Measurements from ENCODE around the gene LRRC3.

The LRRC3 gene

GRCh38 chr21:44423941-44424607 lies 31.2 kb upstream of the LRRC3 start:
- H3K4me2 ChIP-seq (ENCODE audit: low read depth, low read length, poor library complexity, severe bottlenecking): no peak overlapping the region
- no peaks in the 10 kb centered on the region for H3K4me1 ChIP-seq (ENCODE audit: insufficient read depth, low read length, poor library complexity, severe bottlenecking)
- H3K36me3 ChIP-seq (ENCODE audit: insufficient read depth, low read length): no peaks in the 10 kb centered on the region
- no peaks in the 10 kb centered on the region for H3F3A ChIP-seq (ENCODE audit: low read depth)
- no peak overlapping the region for H3K4me3 ChIP-seq (ENCODE audit: low read length, poor library complexity, severe bottlenecking)
- peaks cover 6% of the 10 kb centered on the region; the same call in 1 of the 2 replicates for H3K9me3 ChIP-seq (ENCODE audit: insufficient read depth, low read depth, low read length)
- no peaks in the 10 kb centered on the region for H3K27me3 ChIP-seq (ENCODE audit: insufficient read depth, low read length, poor library complexity, severe bottlenecking)
- H4K20me1 ChIP-seq (ENCODE audit: insufficient read depth, low read length, poor library complexity, severe bottlenecking): no peaks in the 10 kb centered on the region
- no peaks in the 10 kb centered on the region for H3K9me2 ChIP-seq (replicated peaks; ENCODE audit: low read depth, low read length)
- H3K9ac ChIP-seq (ENCODE audit: low read depth, low read length, poor library complexity, severe bottlenecking): no peak overlapping the region
- TF ChIP-seq CTCF (conservative IDR thresholded peaks at IDR 0.05; ENCODE audit: low read length) (no peak), EZH2phosphoT487 (IDR thresholded peaks at IDR 0.05; ENCODE audit: borderline replicate concordance) (no peak)
- H3K79me2 ChIP-seq (ENCODE audit: insufficient read depth, low read length): no peaks in the 10 kb centered on the region
- no peak overlapping the region for H2AFZ ChIP-seq (ENCODE audit: low read length)

- Histone ChIP-seq H3K9ac (ENCODE audit: low read depth, low read length, poor library complexity, severe bottlenecking) (no peak overlapping the region), H3K79me2 (ENCODE audit: insufficient read depth, low read length) (no peaks in the 10 kb centered on the region), H3K4me2 (ENCODE audit: low read depth, low read length, poor library complexity, severe bottlenecking) (no peak overlapping the region), H3K4me1 (ENCODE audit: insufficient read depth, low read length, poor library complexity, severe bottlenecking) (no peaks in the 10 kb centered on the region), H2AFZ (ENCODE audit: low read length) (no peak overlapping the region), H3K9me3 (ENCODE audit: insufficient read depth, low read depth, low read length) (peaks cover 2% of the 10 kb centered on the region; the same call in 1 of the 2 replicates), H4K20me1 (ENCODE audit: insufficient read depth, low read length, poor library complexity, severe bottlenecking) (no peaks in the 10 kb centered on the region), H3K4me3 (ENCODE audit: low read length, poor library complexity, severe bottlenecking) (no peak overlapping the region), H3K36me3 (ENCODE audit: insufficient read depth, low read length) (no peaks in the 10 kb centered on the region), H3K9me2 (replicated peaks; ENCODE audit: low read depth, low read length) (no peaks in the 10 kb centered on the region), H3F3A (ENCODE audit: low read depth) (no peaks in the 10 kb centered on the region), H3K27me3 (ENCODE audit: insufficient read depth, low read length, poor library complexity, severe bottlenecking) (no peaks in the 10 kb centered on the region)
- TF ChIP-seq CTCF (conservative IDR thresholded peaks at IDR 0.05; ENCODE audit: low read length) (no peak), EZH2phosphoT487 (IDR thresholded peaks at IDR 0.05; ENCODE audit: borderline replicate concordance) (no peak)
These were observed 30.6 kb upstream of the LRRC3 start for GRCh38 chr21:44424608-44425306.

- no peaks in the 10 kb centered on the region for H3K79me2 ChIP-seq (ENCODE audit: insufficient read depth, low read length)
- no peak for TF ChIP-seq EZH2phosphoT487 (IDR thresholded peaks at IDR 0.05; ENCODE audit: borderline replicate concordance)
- no peak for TF ChIP-seq CTCF (conservative IDR thresholded peaks at IDR 0.05; ENCODE audit: low read length)
- H3K4me2 ChIP-seq (ENCODE audit: low read depth, low read length, poor library complexity, severe bottlenecking): no peak overlapping the region
- no peak overlapping the region for H3K4me3 ChIP-seq (ENCODE audit: low read length, poor library complexity, severe bottlenecking)
- H3K9me3 ChIP-seq (ENCODE audit: insufficient read depth, low read depth, low read length): 0 out of 2 replicates have a peak, but pooled peaks cover 6% of the 10 kb centered on the region
- no peaks in the 10 kb centered on the region for H4K20me1 ChIP-seq (ENCODE audit: insufficient read depth, low read length, poor library complexity, severe bottlenecking)
- no peaks in the 10 kb centered on the region for H3F3A ChIP-seq (ENCODE audit: low read depth)
- H3K27me3 ChIP-seq (ENCODE audit: insufficient read depth, low read length, poor library complexity, severe bottlenecking): no peaks in the 10 kb centered on the region
- H3K4me1 ChIP-seq (ENCODE audit: insufficient read depth, low read length, poor library complexity, severe bottlenecking): no peaks in the 10 kb centered on the region
- no peak overlapping the region for H3K9ac ChIP-seq (ENCODE audit: low read depth, low read length, poor library complexity, severe bottlenecking)
- no peaks in the 10 kb centered on the region for H3K36me3 ChIP-seq (ENCODE audit: insufficient read depth, low read length)
- no peak overlapping the region for H2AFZ ChIP-seq (ENCODE audit: low read length)
- H3K9me2 ChIP-seq (replicated peaks; ENCODE audit: low read depth, low read length): no peaks in the 10 kb centered on the region
These were observed 29.9 kb upstream of the LRRC3 start for GRCh38 chr21:44425307-44425894.
